ENCODE data around the gene ERCC4.

ERCC4 gene

GRCh38 chr16:13999895-14000425 is 80.0 kb downstream of the ERCC4 start:
- FAIRE-seq (no peak), DNase-seq (ENCODE audit: insufficient read length, low spot score) (no peak)
- no peak for TF ChIP-seq POLR2A (IDR thresholded peaks at IDR 0.05; ENCODE audit: low read depth, low read length)

- DNase-seq (ENCODE audit: insufficient read length, low spot score) (no peak), FAIRE-seq (no peak)
- TF ChIP-seq POLR2A (IDR thresholded peaks at IDR 0.05; ENCODE audit: low read depth, low read length) = no peak
These were observed 81.6 kb downstream of the ERCC4 start for GRCh38 chr16:14001521-14001920.

Measured in H54 (cell line).